ENCODE results near the gene DAB2IP. TPM values are rescaled to one million over a fixed set of nuclear protein-coding genes. Genes with fewer than 3 reads are reported as not detected.

DAB2IP gene
- total RNA-seq, 1 experiment from 2014 or later: 15.2 TPM

- H3K4me1 ChIP-seq (ENCODE audit: insufficient read depth, low read length): no peaks in the 10 kb centered on the region
- no peak overlapping the region for H2AFZ ChIP-seq (ENCODE audit: low read length)
- no peaks in the 10 kb centered on the region for H3F3A ChIP-seq (ENCODE audit: low read length, unreplicated experiment)
- intact Hi-C loops (cut with micrococcal nuclease): no loop called here
- H4K20me1 ChIP-seq (ENCODE audit: low read length): no peaks in the 10 kb centered on the region
- no peaks in the 10 kb centered on the region for H3K9me3 ChIP-seq (ENCODE audit: low read length)
- no peaks in the 10 kb centered on the region for H3K9me2 ChIP-seq (replicated peaks; ENCODE audit: low read length)
- BruUV-seq (replicated peaks): no TSS peak
- H3K9ac ChIP-seq (ENCODE audit: low read length): no peak overlapping the region
- POLR2A ChIA-PET (ENCODE audit: unreplicated experiment): no interaction called here
- TF ChIP-seq EZH2 (IDR thresholded peaks at IDR 0.05; ENCODE audit: low read length, unreplicated experiment) (no peak), EZH2phosphoT487 (IDR thresholded peaks at IDR 0.05; ENCODE audit: borderline replicate concordance, low read length) (no peak)
- TF ChIP-seq, protein P1, sequence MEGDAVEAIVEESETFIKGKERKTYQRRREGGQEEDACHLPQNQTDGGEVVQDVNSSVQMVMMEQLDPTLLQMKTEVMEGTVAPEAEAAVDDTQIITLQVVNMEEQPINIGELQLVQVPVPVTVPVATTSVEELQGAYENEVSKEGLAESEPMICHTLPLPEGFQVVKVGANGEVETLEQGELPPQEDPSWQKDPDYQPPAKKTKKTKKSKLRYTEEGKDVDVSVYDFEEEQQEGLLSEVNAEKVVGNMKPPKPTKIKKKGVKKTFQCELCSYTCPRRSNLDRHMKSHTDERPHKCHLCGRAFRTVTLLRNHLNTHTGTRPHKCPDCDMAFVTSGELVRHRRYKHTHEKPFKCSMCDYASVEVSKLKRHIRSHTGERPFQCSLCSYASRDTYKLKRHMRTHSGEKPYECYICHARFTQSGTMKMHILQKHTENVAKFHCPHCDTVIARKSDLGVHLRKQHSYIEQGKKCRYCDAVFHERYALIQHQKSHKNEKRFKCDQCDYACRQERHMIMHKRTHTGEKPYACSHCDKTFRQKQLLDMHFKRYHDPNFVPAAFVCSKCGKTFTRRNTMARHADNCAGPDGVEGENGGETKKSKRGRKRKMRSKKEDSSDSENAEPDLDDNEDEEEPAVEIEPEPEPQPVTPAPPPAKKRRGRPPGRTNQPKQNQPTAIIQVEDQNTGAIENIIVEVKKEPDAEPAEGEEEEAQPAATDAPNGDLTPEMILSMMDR (conservative IDR thresholded peaks at IDR 0.05; ENCODE audit: low read depth, low read length): no peak
- no peaks in the 10 kb centered on the region for H3K27me3 ChIP-seq (ENCODE audit: low read length)
- no peak for DNase-seq
- H3K79me2 ChIP-seq (ENCODE audit: low read length): no peaks in the 10 kb centered on the region
- H3K4me3 ChIP-seq (ENCODE audit: low read length): no peak overlapping the region
- H3K4me2 ChIP-seq (ENCODE audit: low read length): no peak overlapping the region
- no peaks in the 10 kb centered on the region for H3K36me3 ChIP-seq (ENCODE audit: low read depth, low read length)
- CTCF ChIA-PET: no interaction called here
- no peak for ATAC-seq
- no peak overlapping the region for H3K27ac ChIP-seq (ENCODE audit: low read length)
Observed at GRCh38 chr9:121658166-121658565, 6.7 kb downstream of the DAB2IP start.

DNA sequence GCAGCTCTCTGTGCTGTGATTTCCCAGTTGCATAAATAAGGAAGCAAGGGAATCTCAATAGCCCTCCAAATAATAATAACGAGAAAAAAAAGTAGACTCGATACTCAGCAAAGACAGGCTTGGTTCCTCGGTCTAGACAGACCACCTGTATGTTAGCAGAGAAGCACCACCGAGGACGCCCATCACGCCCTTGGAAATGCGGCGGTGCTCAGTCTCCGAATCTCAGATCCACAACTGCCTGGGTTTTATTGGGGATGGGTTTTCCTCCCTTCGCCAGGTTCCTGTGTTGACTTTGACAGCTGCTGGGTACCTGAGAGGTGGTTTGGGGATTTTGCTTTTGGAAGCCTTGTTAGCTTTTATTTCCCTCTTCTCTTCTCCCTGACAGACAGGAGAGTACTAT is 7.2 kb downstream of the DAB2IP start:
- CTCF ChIA-PET: no interaction called here

GRCh38 chr9:121660367-121660766 is 8.9 kb downstream of the DAB2IP start:
- Histone ChIP-seq H3K4me3 (ENCODE audit: low read length) (no peak overlapping the region), H3F3A (ENCODE audit: low read length, unreplicated experiment) (no peaks in the 10 kb centered on the region), H3K9me2 (replicated peaks; ENCODE audit: low read length) (no peaks in the 10 kb centered on the region), H3K36me3 (ENCODE audit: low read depth, low read length) (no peaks in the 10 kb centered on the region), H4K20me1 (ENCODE audit: low read length) (no peaks in the 10 kb centered on the region), H3K4me2 (ENCODE audit: low read length) (no peak overlapping the region), H3K9me3 (ENCODE audit: low read length) (no peaks in the 10 kb centered on the region), H3K27ac (ENCODE audit: low read length) (no peak overlapping the region), H3K4me1 (ENCODE audit: insufficient read depth, low read length) (no peaks in the 10 kb centered on the region), H3K79me2 (ENCODE audit: low read length) (no peaks in the 10 kb centered on the region), H3K27me3 (ENCODE audit: low read length) (no peaks in the 10 kb centered on the region), H3K9ac (ENCODE audit: low read length) (no peak overlapping the region), H2AFZ (ENCODE audit: low read length) (no peak overlapping the region)
- intact Hi-C loops (cut with micrococcal nuclease): no loop called here
- TF ChIP-seq EZH2phosphoT487 (IDR thresholded peaks at IDR 0.05; ENCODE audit: borderline replicate concordance, low read length): no peak
- ChIA-PET CTCF (no interaction called here), POLR2A (ENCODE audit: unreplicated experiment) (no interaction called here)
- no TSS peak for BruUV-seq (replicated peaks)
- DNase-seq (no peak), ATAC-seq (no peak)

More for the DNA sequence above, 7.2 kb downstream of the DAB2IP start:
- BruUV-seq (replicated peaks): no TSS peak
- TF ChIP-seq EZH2phosphoT487 (IDR thresholded peaks at IDR 0.05; ENCODE audit: borderline replicate concordance, low read length) (no peak), EZH2 (IDR thresholded peaks at IDR 0.05; ENCODE audit: low read length, unreplicated experiment) (no peak)
- TF ChIP-seq, protein P1 (conservative IDR thresholded peaks at IDR 0.05; ENCODE audit: low read depth, low read length): no peak
- no peaks in the 10 kb centered on the region for H3K36me3 ChIP-seq (ENCODE audit: low read depth, low read length)
- no peaks in the 10 kb centered on the region for H3K9me3 ChIP-seq (ENCODE audit: low read length)
- no peaks in the 10 kb centered on the region for H3K4me1 ChIP-seq (ENCODE audit: insufficient read depth, low read length)
- no peak overlapping the region for H2AFZ ChIP-seq (ENCODE audit: low read length)
- H3K9me2 ChIP-seq (replicated peaks; ENCODE audit: low read length): no peaks in the 10 kb centered on the region
- no peak overlapping the region for H3K9ac ChIP-seq (ENCODE audit: low read length)
- intact Hi-C loops (cut with micrococcal nuclease): no loop called here
- H3F3A ChIP-seq (ENCODE audit: low read length, unreplicated experiment): no peaks in the 10 kb centered on the region
- H3K4me2 ChIP-seq (ENCODE audit: low read length): no peak overlapping the region
- H3K27ac ChIP-seq (ENCODE audit: low read length): no peak overlapping the region
- no peak overlapping the region for H3K4me3 ChIP-seq (ENCODE audit: low read length)
- DNase-seq: no peak
- no peak for ATAC-seq
- no peaks in the 10 kb centered on the region for H4K20me1 ChIP-seq (ENCODE audit: low read length)
- POLR2A ChIA-PET (ENCODE audit: unreplicated experiment): no interaction called here
- H3K27me3 ChIP-seq (ENCODE audit: low read length): no peaks in the 10 kb centered on the region
- H3K79me2 ChIP-seq (ENCODE audit: low read length): no peaks in the 10 kb centered on the region

Measured in PC-3 (cell line).